NCI-H2171 treated with DMSO at 0.1 percent for 48 hours (cell line): ENCODE data around the gene TIFAB.
A peak's percentile ranks its signal among the peaks of the same experiment; 100 is the strongest.

ENCODE experiments used
- DNase-seq: peaks from one replicate; lab custom pipeline; 2025; lab: John Stamatoyannopoulos, UW

TIFAB gene

DNA sequence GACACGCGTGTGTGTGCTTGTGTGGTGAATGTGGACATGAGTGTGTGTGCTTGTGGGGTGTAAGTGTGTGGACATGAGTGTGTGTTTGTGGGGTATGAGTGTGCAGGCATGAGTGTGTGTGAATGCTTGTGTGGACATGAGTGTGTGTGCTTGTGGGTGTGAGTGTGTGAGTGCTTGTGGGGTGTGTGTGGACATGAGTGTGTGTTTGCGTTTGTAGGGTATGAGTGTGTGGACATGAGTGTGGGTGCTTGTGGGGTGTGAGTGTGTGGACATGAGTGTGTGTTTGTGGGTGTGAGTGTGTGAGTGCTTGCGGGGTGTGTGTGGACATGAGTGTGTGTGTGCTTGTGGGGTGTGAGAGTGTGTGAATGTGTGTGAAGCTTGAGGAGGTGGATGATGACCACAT, 29.8 kb upstream of the TIFAB start:
- DNase-seq: no peak

DNA sequence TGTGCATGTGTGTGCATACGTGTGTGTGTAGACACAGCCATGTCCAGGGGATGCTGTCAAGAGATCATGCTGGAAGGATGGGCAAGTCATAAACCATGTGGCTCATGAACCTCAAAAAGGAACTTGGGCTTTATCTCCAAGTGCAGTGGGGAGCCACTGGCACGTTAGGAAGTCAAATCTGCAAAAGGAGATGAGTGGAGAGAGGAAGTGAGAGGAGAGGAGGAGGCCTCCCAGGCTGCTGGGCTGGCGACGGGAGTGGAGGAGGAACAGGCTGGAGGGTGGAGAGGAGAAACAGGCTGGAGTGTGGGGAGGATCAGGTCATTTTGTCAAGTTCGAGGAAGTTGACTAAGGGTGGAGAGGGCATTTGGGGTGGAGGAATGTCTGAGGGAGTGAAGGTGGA, 29.2 kb upstream of the TIFAB start:
- no peak for DNase-seq

DNA sequence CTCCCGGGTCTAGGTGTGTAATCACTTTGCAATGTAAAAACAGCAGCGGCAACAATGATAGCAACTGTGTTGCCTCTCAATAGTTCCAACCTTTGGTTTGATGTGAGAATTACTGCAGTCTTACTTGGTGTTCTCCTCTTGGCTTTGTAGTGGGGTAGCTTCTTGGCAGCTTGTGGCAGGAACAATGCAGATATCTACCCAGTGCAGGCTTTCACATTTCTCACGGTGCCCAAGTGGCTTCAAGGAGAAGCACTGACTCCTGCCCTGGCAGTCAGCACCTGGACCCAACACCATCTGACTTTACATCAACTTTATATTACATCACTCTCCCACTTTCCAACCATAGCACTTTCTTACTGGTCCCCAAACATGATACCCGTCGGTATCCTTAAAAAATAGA, 28.4 kb upstream of the TIFAB start:
- no peak for DNase-seq

DNA sequence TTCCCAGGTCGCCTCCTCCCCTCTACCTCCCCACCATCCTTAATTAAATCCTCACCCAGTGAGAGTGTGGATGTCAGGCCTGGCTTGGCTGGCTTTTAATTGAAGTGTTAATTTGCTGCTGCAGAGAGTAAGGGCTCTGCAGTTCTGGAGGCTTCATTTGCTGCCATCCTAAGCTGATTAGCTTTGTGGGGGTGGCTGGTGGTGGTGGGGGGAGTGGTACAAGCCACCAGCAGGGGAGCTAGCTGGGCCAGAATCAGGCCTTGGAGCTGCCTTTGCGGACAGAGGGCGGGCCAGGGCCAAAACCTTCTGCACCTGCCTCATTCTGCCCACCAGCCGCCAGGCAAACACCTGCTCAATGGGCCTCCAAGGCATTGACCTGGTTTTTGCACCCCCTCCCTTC, 26.8 kb upstream of the TIFAB start:
- no peak for DNase-seq

DNA sequence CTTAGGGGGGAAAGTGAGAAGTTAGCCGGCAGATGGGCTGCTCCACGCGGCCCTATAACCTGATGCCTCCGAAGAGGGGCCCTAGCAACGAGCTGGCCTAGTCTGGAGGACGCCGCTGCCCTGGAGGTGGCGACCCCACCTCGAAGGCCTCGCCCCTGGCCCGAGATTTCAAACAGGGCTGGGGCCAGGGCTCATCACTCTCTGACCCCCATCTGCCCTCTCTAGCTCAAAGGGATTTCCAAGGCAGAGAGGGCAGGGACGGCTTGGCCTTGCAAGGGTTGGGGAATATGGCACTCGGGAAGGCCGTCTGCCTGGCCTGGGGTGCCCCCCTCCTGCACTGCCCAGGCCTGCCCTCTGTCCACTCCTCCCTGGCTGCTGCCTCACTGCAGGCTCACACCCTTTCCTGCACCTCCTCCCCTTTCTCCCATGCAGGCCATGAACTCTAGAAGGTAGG, 25.5 kb upstream of the TIFAB start:
- DNase-seq: no peak

DNA sequence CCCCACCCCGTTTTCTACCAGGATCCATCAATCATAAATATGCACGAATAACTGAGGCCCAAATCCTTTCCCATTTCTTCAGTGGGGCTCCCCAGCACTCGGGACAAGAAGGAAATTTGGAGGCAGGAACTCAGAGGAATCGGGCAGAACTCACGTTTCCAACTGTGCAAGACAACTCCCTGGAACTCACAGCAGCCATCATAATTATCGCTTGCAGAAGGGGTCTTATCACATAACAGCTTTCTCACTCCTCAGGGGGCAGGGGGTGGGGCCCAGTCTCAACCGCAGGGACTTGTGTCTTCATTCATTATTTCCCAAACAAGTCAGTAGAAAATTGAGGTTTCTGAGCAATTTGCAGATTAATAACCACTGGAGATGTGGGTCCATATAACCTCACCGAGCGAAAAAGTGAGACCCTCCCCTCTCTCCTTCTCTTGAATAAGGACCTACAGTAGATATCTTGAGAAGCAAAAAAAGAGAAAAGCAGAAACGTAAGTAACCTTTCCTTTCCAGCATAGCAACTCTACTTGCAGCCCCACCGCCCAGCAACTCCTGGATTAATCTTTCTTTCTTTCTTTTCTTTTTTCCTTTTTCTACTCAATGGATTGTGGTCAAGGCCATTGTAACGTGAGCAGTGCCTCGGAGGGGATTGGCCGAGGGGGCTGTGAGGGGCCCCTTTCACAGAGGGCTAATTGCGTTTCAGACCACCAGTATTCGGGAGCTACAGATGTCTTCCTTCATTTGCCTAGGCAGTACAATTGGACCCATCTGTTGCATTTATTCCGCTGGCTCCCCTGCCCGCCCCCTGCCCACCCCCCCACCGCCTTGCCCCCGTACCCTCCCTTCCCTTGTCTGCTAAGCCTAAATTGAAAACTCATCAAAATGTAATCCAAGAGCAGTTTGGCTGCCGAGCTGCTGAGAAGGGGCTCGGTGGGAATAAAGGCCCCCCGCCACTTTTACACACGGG, 24.7 kb upstream of the TIFAB start:
- DNase-seq: peak; percentile 66

DNA sequence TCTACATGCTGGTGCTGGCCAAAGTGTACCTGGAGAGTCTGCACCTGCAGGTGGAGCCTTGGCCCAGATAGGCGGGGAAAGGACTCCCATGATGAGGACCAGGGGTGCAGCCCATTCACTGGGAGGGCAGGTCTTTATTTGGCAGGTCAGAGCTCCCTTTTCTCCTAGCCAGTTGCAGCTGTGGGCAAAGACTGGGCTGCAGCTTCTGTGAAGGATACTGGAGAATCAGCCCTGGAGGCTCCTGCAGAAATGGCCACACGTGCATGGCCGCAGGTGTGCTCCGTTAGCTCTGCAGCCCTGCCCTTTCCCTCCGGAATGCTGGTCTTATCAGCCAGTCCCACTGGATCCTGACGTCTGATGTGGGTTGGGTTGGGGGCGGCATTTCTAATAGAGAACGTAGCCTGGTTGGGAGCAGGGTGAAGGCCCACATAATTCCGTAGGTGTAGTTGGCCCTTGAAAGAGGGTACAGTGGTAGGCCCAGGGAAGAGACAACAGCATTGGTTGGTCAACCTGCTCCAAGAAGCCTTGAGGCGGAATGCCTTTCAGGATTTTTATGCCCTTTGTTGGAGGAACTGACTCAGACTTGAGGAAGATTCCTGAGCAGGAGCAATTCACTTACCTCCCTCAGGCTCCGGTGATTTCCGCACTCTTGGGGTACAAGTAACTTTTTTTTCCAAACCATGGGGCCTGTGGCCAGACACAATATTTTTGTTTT, 22.0 kb upstream of the TIFAB start:
- no peak for DNase-seq

DNA sequence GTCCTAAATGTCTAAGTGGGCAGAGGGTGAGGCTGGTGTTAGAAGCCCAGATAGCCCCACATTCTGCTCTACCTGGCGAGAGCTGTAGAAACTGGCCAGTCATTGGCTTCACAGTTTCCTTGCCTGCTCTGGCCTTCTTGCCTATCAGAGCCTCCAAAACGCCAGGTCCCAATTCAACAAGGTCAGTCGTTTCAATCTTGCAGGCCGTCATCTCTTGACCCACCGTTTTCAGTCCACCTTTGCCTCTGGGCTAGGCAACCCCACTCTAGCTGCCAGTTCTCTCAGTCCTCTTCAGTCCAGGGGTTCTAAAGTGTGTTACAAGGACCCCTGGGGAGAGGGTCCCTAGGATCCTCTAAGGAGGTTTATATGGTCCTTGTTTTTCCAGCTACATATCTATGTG, 20.0 kb upstream of the TIFAB start:
- DNase-seq: no peak

DNA sequence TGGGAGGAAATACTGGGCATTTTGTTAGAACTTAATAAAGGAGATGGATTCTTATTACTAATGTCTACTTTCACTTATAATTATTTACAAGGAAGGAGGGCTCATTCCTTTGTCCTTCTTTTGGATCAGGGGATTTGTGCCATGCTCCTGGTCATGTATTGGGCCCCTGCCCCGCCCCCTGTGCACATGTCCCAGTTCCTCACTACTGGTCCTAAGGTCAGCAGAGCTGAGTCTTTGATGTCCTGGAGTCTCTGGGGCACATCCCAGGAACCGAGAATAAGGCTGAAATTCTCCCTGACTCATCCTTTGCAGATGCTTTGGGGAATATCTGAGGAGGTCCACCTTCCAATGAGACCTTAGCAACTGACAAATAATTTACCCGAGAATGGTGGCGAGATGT, 19.6 kb upstream of the TIFAB start:
- no peak for DNase-seq

DNA sequence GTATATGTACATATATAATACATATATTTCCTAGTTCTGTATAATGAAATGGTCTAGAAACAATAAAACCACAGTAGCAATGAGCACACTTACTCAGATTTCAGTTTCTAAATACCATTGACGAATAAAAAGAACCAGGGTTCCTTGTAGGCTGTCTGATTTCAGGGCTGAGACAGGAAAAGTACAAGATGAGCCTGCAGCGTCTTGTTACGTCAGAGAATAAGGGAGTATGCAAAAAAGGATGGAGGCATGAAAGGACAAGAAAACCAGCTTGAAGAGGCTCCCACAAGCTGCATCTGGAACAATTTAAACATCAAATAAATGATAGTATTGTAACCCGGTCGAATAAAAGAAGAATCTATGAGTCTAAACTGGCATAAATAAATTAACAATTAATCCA, 17.8 kb upstream of the TIFAB start:
- DNase-seq: no peak

DNA sequence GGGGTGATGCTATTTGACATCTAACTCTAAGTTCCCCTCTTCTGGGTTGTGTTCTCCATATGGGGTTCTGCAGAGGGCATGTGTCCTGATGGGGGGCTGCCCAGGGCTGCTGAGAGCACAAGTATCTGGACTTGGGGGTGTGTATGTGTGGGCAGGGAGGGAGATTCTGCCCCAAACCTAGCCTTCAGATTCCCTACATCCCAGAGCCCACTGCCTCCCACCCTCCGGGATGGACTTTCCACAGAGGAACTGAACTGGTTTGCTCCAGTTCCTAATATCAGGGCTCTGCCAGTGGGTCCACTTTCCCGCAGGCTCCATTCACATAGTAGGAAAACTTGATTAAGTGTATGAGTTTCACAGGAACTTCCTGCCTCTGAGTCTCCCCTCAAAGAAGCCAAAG, 16.4 kb upstream of the TIFAB start:
- DNase-seq: no peak

DNA sequence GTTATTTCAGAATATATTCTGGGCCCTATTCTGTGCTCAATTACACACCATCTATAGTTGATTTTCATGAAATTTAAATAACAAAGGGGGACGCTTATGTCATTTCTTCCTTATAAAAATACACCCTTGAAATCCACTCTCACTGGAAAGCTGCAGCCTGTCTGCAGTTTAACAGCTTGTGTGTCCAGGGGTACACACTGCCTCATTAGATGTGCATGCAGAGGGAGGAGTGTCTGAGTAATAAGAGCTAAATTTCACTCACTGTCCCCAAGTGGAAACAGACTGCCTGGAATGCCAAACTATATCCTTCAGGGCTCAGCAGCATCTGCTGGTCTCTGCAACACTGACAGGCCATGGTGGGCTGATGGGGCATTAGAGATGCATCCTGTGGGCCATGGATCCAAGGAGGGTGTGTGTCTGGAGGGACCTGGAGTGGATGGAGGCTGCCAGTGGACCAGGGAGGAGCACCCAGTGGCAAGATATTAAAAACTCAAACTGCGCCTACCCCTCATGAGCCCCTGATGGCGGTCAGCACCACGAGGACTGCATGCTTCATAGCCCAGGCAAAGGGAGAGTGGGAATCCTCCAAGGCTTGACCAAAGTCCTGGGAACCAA, 15.8 kb upstream of the TIFAB start:
- no peak for DNase-seq

DNA sequence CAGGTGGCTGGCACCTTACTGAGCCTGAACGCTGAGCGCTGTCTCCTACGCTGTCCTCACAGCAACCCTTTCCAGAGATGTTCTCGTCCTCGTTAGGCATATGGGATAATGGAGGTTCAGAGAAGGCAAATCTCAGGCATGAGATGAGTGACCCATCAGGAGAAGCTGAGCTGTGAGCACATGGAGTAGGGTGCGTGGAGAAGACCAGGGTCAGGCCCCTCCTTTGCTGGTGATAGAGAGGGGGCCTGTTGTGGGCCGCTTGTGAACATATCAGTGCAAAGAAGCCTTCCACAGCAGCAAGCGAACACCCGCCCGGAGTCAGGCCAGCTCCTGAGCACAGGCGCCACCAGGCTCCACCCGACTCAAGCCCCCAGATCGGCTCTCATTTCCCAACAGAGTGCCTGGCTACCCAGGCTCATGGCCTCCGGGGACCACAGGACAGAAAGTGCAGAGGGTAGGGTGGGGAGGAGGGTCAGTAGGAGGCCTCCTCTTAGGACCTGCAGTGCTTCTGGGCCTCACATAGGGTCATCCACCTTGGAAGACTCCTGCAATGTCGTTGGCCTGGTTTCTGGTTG, 15.0 kb upstream of the TIFAB start:
- no peak for DNase-seq

DNA sequence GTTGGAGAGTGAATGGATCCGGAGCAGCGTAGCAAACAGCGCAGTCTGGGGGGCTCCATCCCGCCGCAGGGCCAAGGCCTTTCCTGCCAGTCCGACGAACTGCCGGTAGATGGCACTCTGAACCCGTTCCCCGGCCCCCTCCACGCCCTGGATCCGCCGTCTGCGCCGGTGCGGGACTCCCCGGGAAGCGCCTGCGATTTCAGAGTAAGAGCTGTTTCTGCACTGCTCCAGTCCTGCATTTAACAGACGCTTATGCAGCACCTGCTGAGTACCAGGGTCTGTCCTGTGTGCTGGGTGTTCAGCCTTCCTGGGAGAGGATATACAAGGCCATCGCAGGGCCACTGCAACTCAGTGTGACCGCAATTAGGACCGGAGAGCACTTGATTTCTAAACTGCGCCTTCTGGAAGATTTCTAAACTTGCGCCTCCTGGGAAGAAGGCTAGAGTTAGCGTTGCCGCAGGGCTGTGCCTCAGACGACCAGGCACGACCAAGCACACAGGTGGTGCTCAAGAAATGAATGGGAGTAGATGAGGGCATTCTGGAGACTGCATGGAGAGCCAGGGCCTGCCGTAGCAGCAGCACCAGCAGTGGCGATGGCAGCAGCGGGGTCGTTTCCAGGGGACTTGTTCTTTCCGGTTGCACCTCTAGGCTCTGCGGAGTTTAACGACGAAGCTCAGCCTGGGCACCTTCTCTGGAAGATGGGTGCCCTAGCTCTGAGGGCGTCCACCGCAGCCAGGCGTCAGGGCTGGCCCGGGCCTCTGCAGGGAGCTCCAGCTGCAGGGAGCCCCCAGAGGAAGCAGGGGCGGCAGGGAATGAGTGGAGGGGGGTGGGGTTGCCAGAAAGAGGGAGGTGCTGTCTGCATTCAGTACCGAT, 14.3 kb upstream of the TIFAB start:
- peak; percentile 70 for DNase-seq

DNA sequence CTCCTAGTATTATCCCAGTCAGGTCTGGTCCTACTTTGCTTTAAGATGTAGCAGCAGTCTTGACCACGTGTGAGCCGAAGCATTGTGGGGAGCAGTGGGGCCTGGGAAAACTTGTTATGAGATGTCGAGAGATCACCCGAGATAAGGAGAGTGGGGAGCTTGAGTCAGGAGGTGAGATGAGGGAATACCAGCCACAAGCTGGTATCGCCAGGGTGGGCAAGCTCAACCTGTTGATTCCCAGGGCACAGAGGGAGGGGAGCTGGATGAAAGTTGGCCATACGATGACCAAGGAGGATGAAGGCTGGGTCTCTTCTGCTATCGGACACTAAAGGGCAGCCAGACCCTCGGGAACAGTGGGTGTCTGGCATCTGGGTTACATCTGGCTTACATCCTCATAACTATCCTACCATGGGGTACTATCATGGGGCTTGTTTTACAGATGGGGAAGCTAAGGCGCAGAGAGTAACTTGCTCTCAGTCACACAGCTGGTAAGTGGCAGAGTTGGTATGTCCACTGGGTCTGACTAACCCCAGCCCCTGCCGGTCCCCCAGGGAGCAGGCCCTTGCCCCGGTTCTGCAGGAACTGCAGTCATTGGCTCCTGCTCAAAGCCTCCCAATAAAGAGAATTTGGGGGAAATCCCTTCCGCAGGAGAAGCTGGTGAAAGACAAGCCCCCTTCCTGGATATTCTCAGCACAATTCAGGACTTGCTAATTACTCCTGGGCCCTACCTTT, 13.4 kb upstream of the TIFAB start:
- no peak for DNase-seq

DNA sequence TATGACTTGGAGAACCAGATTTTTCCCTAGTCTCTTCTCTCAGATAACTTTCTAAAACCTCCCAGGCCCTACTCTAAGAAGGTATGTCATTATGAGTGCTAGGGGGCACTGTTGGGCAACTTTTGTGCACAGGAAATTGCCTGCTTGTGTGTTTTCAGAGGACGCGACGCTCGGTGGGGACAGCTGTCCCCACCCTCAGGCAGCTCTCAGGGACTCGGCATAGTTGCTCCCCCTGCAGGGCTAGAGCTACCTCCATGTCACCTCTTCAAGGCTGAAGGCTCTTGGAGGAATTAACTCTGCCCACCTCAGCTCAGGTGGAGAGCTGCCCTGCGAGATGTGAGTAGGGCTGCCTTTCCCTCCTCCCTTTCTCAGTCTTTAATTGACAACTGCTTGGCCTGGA, 10.2 kb upstream of the TIFAB start:
- peak; percentile 69 for DNase-seq

DNA sequence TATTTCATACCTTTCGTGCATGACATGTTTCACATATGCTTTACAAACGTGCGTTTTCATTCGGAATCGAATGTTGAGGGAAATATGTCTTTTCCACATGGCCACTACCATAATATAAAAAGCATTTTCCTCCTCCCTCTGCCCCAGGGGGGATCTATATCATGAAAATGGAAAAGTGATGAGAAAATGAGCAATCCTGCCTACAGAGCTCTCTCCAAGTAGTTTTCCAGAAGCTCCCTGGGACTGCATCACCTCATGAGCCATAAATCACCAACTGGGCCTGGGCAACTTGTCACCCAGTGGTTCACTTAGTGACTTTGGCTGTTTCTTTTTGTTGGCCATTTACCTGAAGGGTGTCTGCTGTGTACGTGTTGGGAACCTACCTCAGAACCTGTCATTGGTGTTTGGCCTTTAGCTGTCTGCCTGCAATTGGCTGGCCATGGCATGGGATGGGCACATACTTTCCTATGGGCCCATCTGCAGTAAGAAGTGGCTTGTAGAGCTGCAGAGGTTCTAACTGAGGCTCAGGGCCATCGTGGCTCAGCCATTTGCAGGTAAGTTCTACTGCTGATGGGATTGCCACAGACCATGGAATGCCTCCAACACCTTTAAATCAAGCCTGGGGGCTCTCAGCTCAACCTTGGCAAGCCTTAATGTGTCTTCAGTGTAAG, 9.5 kb upstream of the TIFAB start:
- DNase-seq: no peak

DNA sequence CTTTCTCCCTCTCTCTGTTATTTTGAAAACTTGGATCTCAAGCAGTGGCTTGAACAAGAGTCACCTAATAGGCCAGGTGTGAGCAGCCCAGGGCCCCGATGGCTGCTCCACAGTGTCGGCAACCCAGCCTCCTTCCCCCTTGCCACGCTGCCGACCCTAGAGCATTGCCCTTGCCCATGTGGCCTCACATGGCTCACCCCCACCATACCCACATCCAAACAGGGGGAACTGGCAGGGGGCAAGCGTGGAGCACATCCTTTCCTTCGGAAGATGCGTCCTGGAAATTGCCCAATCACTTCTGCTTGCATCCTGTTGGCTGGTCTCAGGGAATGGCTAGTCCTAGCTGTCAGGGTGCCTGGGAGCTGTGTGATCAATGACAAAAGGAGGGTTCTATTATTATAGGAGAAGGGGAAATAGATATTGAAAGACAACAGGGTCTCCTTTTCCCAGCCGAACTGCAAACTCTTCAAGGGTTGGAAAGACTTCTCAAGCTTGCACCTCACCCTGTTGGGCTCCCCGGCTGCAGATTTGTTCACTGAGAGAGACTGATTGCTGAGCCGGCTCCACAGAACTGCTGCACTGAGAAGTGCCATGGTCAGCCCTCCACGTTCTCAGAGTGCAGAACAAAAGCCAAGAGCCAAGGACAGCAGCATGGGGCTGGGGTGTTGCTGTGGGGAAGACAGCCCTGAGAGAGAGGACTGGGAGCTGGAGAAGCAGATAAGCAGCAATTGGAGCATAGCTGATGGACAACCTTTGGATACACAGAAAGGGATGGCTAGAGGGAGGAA, 8.3 kb upstream of the TIFAB start:
- DNase-seq: no peak

DNA sequence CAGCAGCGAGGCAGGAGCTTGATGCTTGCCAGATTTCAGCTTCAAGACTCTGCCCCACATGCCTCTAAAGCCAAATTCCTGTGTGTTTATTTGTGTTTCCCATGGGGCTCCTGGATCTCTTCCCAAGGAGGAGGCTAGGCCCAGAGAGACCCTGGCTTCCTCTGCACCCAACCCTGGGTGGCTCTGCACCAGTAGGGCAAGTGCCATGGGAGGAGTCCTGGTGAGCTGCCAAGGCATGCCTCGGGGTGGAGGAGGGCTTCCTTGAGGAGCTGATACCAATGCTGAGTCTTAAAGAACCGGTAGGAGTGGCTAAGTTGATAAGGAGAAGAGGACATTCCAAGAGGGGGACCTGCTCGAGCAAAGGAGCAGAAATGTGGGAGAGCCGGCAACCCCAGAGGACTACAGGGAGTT, 6.8 kb upstream of the TIFAB start:
- no peak for DNase-seq
